Measurements from ENCODE around the gene STOML1.

GRCh38 chr15:74041311-74041756 is 49.2 kb upstream of the STOML1 start:
- TF ChIP-seq CTCF (optimal IDR thresholded peaks at IDR 0.05 in 1 of 3, IDR thresholded peaks at IDR 0.05 in 1 of 3, conservative IDR thresholded peaks at IDR 0.05 in 1 of 3; ENCODE audit: extremely low read depth in 1 of 3, insufficient read depth in 2 of 3, low read length in 3 of 3) = no peak
- no peak for TF ChIP-seq EZH2 (IDR thresholded peaks at IDR 0.05; ENCODE audit: low read length)
